ENCODE results near the gene MMP25. TPM values are rescaled to one million over a fixed set of nuclear protein-coding genes. Genes with fewer than 3 reads are reported as not detected.

Gene MMP25
- total and polyA plus RNA-seq, 2 donors (not counting 1 experiment from before 2014, with no cell fraction given): 0.12 to 0.22 TPM

- no peaks in the 10 kb centered on the region for H3K36me3 ChIP-seq (replicated peaks in 1 of 2; ENCODE audit: control extremely low read depth in 1 of 2, control insufficient read depth in 1 of 2, extremely low read depth in 1 of 2, insufficient read depth in 2 of 2, low read length in 1 of 2)
- ATAC-seq (ENCODE audit: low read depth) (no peak), DNase-seq (no peak)
- no peaks in the 10 kb centered on the region for H3K79me2 ChIP-seq (ENCODE audit: control insufficient read depth, insufficient read depth, low read length)
- intact Hi-C loops (cut with micrococcal nuclease): loop anchor here (5.0 kb wide), 1 partner anchor 122 kb away; no protein-coding TSS in a partner anchor
- WGBS (ENCODE audit: insufficient coverage): 84% methylated on average over 26 of the region's 26 CpGs
- H3K27me3 ChIP-seq (replicated peaks in 1 of 4; ENCODE audit: control extremely low read depth in 1 of 4, control insufficient read depth in 3 of 4, insufficient read depth in 4 of 4, low read length in 3 of 4): peaks cover 0 to 45% (median 22%) of the 10 kb centered on the region in 4 experiments
- H3K27ac Mint-ChIP-seq: no peak overlapping the region
- no peak for TF ChIP-seq CTCF (IDR thresholded peaks at IDR 0.05)
- TF ChIP-seq EZH2 (IDR thresholded peaks at IDR 0.05; ENCODE audit: borderline replicate concordance, insufficient read depth, low read depth, low read length, poor library complexity, severe bottlenecking): no peak
- ChIA-PET CTCF (interaction anchor here (1.4 kb wide), 1 partner anchor 22 kb away, joined by 3 read pairs; no protein-coding TSS in a partner anchor), POLR2A (interaction anchor here (0.5 kb wide), 1 partner anchor 52 kb away, joined by 3 read pairs; no protein-coding TSS in a partner anchor)
- peaks cover 21 to 25% of the 10 kb centered on the region in 2 donors for H3K4me1 ChIP-seq (ENCODE audit: control insufficient read depth in 2 of 2, insufficient read depth in 2 of 2, low read length in 2 of 2)
- H3K4me3 Mint-ChIP-seq: no peak overlapping the region
- H3K27ac ChIP-seq (ENCODE audit: low read length in 2 of 2): no peak overlapping the region
- no peak overlapping the region for H2AFZ ChIP-seq (ENCODE audit: insufficient read depth, low read depth, low read length, poor library complexity, severe bottlenecking)
- H3K9me3 Mint-ChIP-seq (ENCODE audit: insufficient read depth): no peaks in the 10 kb centered on the region
- peaks cover 20% of the 10 kb centered on the region for H3K4me1 Mint-ChIP-seq
- H3K9me3 ChIP-seq (ENCODE audit: control extremely low read depth in 1 of 3, control insufficient read depth in 2 of 3, insufficient read depth in 1 of 3, low read length in 2 of 3): peaks cover 0 to 15% (median 0%) of the 10 kb centered on the region in 3 donors
- no peaks in the 10 kb centered on the region for H4K20me1 ChIP-seq (ENCODE audit: control insufficient read depth, insufficient read depth, low read length, poor library complexity, severe bottlenecking)
- peaks cover 15% of the 10 kb centered on the region for H3K27me3 Mint-ChIP-seq
- no peak overlapping the region for H3K9ac ChIP-seq (ENCODE audit: low read length)
- peak overlapping the region in 1 of 5 experiments; percentile 12 for H3K4me3 ChIP-seq (ENCODE audit: control extremely low read depth in 1 of 5, extremely low read depth in 1 of 5, insufficient read depth in 1 of 5, low read depth in 2 of 5, low read length in 4 of 5)
- no peak overlapping the region for H3K4me2 ChIP-seq (replicated peaks; ENCODE audit: low read depth, low read length, poor library complexity, severe bottlenecking)
Measured at GRCh38 chr16:3049921-3050481, 3.6 kb downstream of the MMP25 start.

GRCh38 chr16:3050487-3050886 is 4.1 kb downstream of the MMP25 start:
- no CpG with 5 or more reads among the region's 5 CpGs for WGBS (ENCODE audit: insufficient coverage)
- POLR2A ChIA-PET: interaction anchor here (0.5 kb wide), 1 partner anchor 52 kb away, joined by 3 read pairs; no protein-coding TSS in a partner anchor
- no peak overlapping the region for H3K4me3 Mint-ChIP-seq
- H3K27ac Mint-ChIP-seq: no peak overlapping the region
- no peaks in the 10 kb centered on the region for H3K9me3 Mint-ChIP-seq (ENCODE audit: insufficient read depth)
- ATAC-seq (ENCODE audit: low read depth) (no peak), DNase-seq (no peak)
- Histone ChIP-seq H3K4me1 (ENCODE audit: control insufficient read depth in 2 of 2, insufficient read depth in 2 of 2, low read length in 2 of 2) (peaks cover 21 to 25% of the 10 kb centered on the region in 2 donors), H3K4me3 (ENCODE audit: control extremely low read depth in 1 of 5, extremely low read depth in 1 of 5, insufficient read depth in 1 of 5, low read depth in 2 of 5, low read length in 4 of 5) (peak overlapping the region in 1 of 5 experiments; percentile 34), H3K9me3 (ENCODE audit: control extremely low read depth in 1 of 3, control insufficient read depth in 2 of 3, insufficient read depth in 1 of 3, low read length in 2 of 3) (peaks cover 0 to 11% (median 0%) of the 10 kb centered on the region in 3 donors), H3K4me2 (replicated peaks; ENCODE audit: low read depth, low read length, poor library complexity, severe bottlenecking) (no peak overlapping the region), H3K36me3 (replicated peaks in 1 of 2; ENCODE audit: control extremely low read depth in 1 of 2, control insufficient read depth in 1 of 2, extremely low read depth in 1 of 2, insufficient read depth in 2 of 2, low read length in 1 of 2) (no peaks in the 10 kb centered on the region), H3K79me2 (ENCODE audit: control insufficient read depth, insufficient read depth, low read length) (no peaks in the 10 kb centered on the region), H2AFZ (ENCODE audit: insufficient read depth, low read depth, low read length, poor library complexity, severe bottlenecking) (no peak overlapping the region), H3K27ac (ENCODE audit: low read length in 2 of 2) (no peak overlapping the region), H3K27me3 (replicated peaks in 1 of 4; ENCODE audit: control extremely low read depth in 1 of 4, control insufficient read depth in 3 of 4, insufficient read depth in 4 of 4, low read length in 3 of 4) (peaks cover 0 to 41% (median 20%) of the 10 kb centered on the region in 4 experiments), H4K20me1 (ENCODE audit: control insufficient read depth, insufficient read depth, low read length, poor library complexity, severe bottlenecking) (no peaks in the 10 kb centered on the region), H3K9ac (ENCODE audit: low read length) (no peak overlapping the region)
- H3K27me3 Mint-ChIP-seq: peaks cover 11% of the 10 kb centered on the region
- peaks cover 20% of the 10 kb centered on the region for H3K4me1 Mint-ChIP-seq
- CTCF ChIA-PET: interaction anchor here (0.6 to 1.4 kb wide), 2 partner anchors 22 to 608 kb away, joined by 3 read pairs; no protein-coding TSS in a partner anchor
- intact Hi-C loops (cut with micrococcal nuclease): no loop called here
- TF ChIP-seq CTCF (IDR thresholded peaks at IDR 0.05): no peak
- no peak for TF ChIP-seq EZH2 (IDR thresholded peaks at IDR 0.05; ENCODE audit: borderline replicate concordance, insufficient read depth, low read depth, low read length, poor library complexity, severe bottlenecking)
